Measurements from ENCODE around the gene TRIM37. TPM values are rescaled to one million over a fixed set of nuclear protein-coding genes. Genes with fewer than 3 reads are reported as not detected.

Gene TRIM37
- total RNA-seq, 1 donor from 2014 or later: 22.9 TPM

DNA sequence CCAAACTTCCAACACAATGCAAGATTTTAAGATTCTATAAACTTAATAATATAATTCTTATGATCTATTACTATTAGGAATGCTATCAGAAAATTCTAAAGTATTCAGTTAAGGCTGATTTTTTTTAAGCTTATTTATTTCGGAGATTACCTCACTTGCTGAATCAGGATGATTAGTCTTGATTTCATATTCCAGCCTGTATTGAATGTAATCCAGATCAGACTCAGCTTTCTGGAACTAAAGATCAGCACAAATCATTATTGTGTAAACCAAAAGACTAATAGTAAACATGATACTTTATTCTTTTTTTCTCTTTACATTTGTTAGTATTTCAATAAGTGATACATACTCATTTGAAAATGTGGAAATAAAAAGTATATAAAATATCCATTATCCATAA, 24.5 kb upstream of the TRIM37 start:
- DNase-seq (ENCODE audit: low read depth): no peak
- TF ChIP-seq, protein P1, sequence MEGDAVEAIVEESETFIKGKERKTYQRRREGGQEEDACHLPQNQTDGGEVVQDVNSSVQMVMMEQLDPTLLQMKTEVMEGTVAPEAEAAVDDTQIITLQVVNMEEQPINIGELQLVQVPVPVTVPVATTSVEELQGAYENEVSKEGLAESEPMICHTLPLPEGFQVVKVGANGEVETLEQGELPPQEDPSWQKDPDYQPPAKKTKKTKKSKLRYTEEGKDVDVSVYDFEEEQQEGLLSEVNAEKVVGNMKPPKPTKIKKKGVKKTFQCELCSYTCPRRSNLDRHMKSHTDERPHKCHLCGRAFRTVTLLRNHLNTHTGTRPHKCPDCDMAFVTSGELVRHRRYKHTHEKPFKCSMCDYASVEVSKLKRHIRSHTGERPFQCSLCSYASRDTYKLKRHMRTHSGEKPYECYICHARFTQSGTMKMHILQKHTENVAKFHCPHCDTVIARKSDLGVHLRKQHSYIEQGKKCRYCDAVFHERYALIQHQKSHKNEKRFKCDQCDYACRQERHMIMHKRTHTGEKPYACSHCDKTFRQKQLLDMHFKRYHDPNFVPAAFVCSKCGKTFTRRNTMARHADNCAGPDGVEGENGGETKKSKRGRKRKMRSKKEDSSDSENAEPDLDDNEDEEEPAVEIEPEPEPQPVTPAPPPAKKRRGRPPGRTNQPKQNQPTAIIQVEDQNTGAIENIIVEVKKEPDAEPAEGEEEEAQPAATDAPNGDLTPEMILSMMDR (conservative IDR thresholded peaks at IDR 0.05; ENCODE audit: low read depth, low read length): no peak
- H3K4me3 ChIP-seq (ENCODE audit: low read depth, low read length): no peak overlapping the region

DNA sequence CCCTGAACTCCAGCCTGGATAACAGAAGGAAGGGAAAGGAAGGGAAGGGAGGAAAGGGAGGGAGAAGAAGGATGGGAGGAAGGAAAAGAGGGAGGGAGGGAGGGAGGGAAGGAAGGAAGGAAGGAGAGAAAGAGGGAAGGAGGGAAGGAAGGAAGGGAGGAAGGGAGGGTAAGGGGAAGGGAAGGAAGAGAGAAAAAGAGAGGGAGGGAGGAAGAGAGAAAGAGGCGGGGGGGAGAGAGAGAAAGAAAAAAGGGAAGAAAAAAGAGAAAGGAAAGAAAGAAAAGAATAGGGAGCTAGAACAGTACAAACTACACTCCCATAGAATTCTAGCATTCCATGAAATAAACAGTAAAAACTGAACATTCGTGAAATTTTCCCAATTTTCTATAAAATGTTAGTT, 23.1 kb upstream of the TRIM37 start:
- no peak overlapping the region for H3K4me3 ChIP-seq (ENCODE audit: low read depth, low read length)
- TF ChIP-seq, protein P1 (conservative IDR thresholded peaks at IDR 0.05; ENCODE audit: low read depth, low read length): no peak
- DNase-seq (ENCODE audit: low read depth): no peak

DNA sequence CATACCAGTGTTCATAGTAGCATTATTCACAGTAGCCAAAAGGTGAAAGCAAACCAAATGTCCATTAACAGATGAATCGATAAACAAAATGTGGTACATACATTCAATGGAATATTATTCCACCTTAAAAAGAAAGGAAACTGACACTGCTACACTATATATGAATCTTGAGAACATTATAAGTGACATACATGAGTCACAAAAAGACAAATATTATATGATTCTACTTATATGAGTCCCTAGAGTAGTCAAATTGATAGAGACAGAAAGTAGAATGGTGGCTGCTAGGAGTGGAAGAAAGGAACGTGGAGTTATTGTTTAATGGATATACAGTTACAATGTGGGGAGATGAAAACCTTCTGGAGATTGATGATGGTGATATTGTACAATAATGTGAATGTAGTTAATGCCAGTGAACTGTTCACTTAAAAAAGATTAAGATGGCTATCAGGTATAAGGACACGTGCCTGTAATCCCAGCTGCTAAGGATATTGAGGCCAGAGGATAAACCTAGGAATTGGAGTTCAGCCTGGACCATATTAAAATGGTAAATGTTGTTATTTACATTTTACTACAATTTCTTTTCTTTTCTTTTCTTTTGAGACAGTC, 20.2 kb upstream of the TRIM37 start:
- no peak for DNase-seq (ENCODE audit: low read depth)
- H3K4me3 ChIP-seq (ENCODE audit: low read depth, low read length): no peak overlapping the region
- TF ChIP-seq, protein P1 (conservative IDR thresholded peaks at IDR 0.05; ENCODE audit: low read depth, low read length): no peak

DNA sequence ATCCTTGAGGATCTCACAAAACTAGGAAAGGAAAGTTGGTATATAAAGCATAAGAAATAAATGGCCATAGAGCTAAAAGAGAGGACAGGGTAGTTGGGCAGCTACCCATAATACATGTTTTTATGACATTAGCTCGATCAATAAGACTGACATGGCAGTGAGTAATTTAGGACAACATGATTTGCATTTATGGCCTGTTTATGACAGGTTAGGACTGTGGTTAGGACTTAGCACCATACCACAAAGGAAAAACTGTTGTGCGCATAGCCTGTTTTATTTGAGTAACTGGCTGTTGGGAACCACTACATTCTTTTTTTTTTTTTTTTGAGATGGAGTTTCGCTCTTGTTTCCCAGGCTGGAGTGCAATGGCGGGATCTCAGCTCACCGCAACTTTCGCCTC, 18.0 kb upstream of the TRIM37 start:
- TF ChIP-seq, protein P1 (conservative IDR thresholded peaks at IDR 0.05; ENCODE audit: low read depth, low read length): no peak
- no peak for DNase-seq (ENCODE audit: low read depth)
- no peak overlapping the region for H3K4me3 ChIP-seq (ENCODE audit: low read depth, low read length)

DNA sequence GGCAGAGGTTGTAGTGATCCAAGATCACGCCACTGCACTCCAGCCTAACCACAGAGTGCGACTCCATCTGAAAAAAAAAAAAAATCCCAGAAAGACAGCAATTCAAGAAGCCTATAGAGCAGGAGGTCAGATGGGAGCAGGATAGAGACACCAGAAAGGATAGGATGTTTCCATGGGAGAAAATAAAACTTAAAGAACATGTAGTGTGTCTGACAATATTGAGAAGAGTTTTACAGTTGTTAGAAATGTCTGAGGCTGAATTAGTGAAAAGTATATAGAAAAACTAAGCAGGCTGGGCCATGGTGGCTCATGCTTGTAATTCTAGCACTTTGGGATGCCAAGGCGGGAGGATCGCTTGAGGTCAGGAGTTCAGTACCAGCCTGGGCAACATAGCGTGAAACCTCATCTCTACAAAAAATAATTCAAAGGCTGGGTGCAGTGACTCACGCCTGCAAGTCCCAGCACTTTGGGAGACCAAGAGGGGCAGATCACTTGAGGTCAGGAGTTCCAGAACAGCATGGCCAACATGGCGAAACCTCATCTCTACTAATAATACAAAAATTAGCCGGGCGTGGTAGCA, 15.3 kb upstream of the TRIM37 start:
- DNase-seq (ENCODE audit: low read depth): peak; percentile 54
- TF ChIP-seq, protein P1 (conservative IDR thresholded peaks at IDR 0.05; ENCODE audit: low read depth, low read length): no peak
- H3K4me3 ChIP-seq (ENCODE audit: low read depth, low read length): no peak overlapping the region

DNA sequence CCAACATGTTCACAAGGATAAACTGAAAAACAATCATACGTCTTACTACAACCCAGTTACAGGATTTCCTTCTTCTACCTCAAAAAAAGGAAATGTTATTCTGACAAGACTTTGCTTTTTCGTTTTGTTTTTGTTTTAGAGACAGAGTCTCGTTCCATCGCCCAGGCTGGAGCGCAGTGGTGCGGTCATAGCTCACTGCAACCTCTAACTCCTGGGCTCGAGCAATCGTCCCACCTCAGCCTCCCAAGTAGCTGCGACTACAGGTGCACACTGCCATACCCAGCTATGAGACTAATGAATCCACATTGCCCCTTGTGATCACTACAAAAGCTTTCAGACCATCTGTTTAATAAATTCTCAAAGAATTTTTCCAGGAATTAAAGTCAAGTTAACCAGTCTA, 8.8 kb upstream of the TRIM37 start:
- DNase-seq (ENCODE audit: low read depth): no peak
- H3K4me3 ChIP-seq (ENCODE audit: low read depth, low read length): no peak overlapping the region
- TF ChIP-seq, protein P1 (conservative IDR thresholded peaks at IDR 0.05; ENCODE audit: low read depth, low read length): no peak

DNA sequence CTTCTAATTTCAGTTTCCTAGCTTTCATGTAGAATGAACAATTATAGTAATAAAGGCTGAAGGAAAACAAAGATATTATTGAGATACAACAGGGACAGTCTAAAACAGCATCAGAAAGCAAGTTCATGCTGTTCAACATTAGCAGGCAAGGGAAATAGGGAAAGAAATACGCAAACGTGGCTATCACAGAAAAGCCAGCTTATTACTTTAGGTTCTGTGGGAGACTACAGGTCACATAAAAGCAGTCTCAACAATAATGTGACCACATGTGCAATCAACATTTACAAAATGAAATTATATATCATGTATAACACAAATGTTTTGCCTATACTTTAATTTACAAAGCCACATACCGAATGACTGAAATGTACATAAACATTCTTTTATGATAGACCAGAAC, 4.9 kb upstream of the TRIM37 start:
- TF ChIP-seq, protein P1 (conservative IDR thresholded peaks at IDR 0.05; ENCODE audit: low read depth, low read length): no peak
- no peak for DNase-seq (ENCODE audit: low read depth)
- no peak overlapping the region for H3K4me3 ChIP-seq (ENCODE audit: low read depth, low read length)

All from epithelial cell of proximal tubule (primary cell).